GM23338 (cell line): ENCODE data around the gene TMEM163. TPM values are rescaled to one million over a fixed set of nuclear protein-coding genes. Genes with fewer than 3 reads are reported as not detected.

Experiments used
- ATAC-seq: fragments of 200-7000 bp; cut with Tn5 transposase; 3 replicates; pipeline ENCODE4 v1.9.1; 2020
- DNase-seq: peaks from one replicate; pipeline ENCODE4 v3.0.0-alpha.2; 2015; ENCODE audit warnings: low spot score
- H2AFZ ChIP-seq: fragments of 200-600 bp; sonication (generic); 2 replicates; pipeline ENCODE4 v1.8.0; 2016; ENCODE audit warnings: antibody characterized with exemption, mild to moderate bottlenecking, moderate library complexity
- H3F3A ChIP-seq: fragments of 200-600 bp; sonication (generic); replicated peaks from 2 replicates; pipeline ENCODE4 v1.8.0; 2017; ENCODE audit warnings: antibody characterized with exemption, mixed run types, low read depth
- H3K27ac ChIP-seq: fragments of 200-600 bp; sonication (generic); 2 replicates; pipeline ENCODE4 v1.6.1; 2016; ENCODE audit warnings: low read depth
- H3K27me3 ChIP-seq: fragments of 200-600 bp; sonication (generic); 2 replicates; pipeline ENCODE4 v1.8.0; 2016; ENCODE audit warnings: mild to moderate bottlenecking, mixed run types, moderate library complexity; ENCODE audit not compliant: insufficient read depth
- H3K36me3 ChIP-seq: fragments of 200-600 bp; sonication (generic); 2 replicates; pipeline ENCODE4 v1.8.0; 2016; ENCODE audit warnings: mild to moderate bottlenecking; ENCODE audit not compliant: insufficient read depth
- H3K4me1 ChIP-seq: fragments of 200-600 bp; sonication (generic); 2 replicates; pipeline ENCODE4 v1.8.0; 2016; ENCODE audit warnings: mild to moderate bottlenecking, moderate library complexity; ENCODE audit not compliant: insufficient read depth
- H3K4me2 ChIP-seq: fragments of 200-600 bp; sonication (generic); 2 replicates; pipeline ENCODE4 v1.7.1; 2017; ENCODE audit warnings: mixed run types
- H3K4me3 ChIP-seq: fragments of 200-600 bp; sonication (generic); 2 replicates; pipeline ENCODE4 v1.6.1; 2016; ENCODE audit warnings: mixed run types
- H3K79me2 ChIP-seq: fragments of 200-600 bp; sonication (generic); replicated peaks from 2 replicates; pipeline ENCODE4 v1.8.0; 2017; ENCODE audit warnings: mild to moderate bottlenecking; ENCODE audit not compliant: insufficient read depth
- H3K9me2 ChIP-seq: fragments of 200-600 bp; sonication (generic); 2 replicates; pipeline ENCODE4 v1.8.0; 2017; ENCODE audit not compliant: insufficient read depth
- H4K20me1 ChIP-seq: fragments of 200-600 bp; sonication (generic); replicated peaks from 2 replicates; pipeline ENCODE4 v1.8.0; 2017; ENCODE audit warnings: mild to moderate bottlenecking; ENCODE audit not compliant: insufficient read depth
- H3K27ac Mint-ChIP-seq: 2 replicates; pipeline ENCODE4 v1.8.0; 2020; ENCODE audit warnings: inconsistent platforms, mild to moderate bottlenecking, moderate library complexity, mixed read lengths
- H3K27me3 Mint-ChIP-seq: 3 replicates; pipeline ENCODE4 v1.8.0; 2022; ENCODE audit warnings: low read depth, mild to moderate bottlenecking, moderate library complexity, mixed read lengths, inconsistent platforms; ENCODE audit not compliant: insufficient read depth, poor library complexity
- H3K36me3 Mint-ChIP-seq: 3 replicates; pipeline ENCODE4 v1.8.0; 2021; ENCODE audit warnings: low read depth, mild to moderate bottlenecking, inconsistent platforms, moderate library complexity, mixed read lengths
- H3K4me1 Mint-ChIP-seq: 3 replicates; pipeline ENCODE4 v1.8.0; 2020; ENCODE audit warnings: mild to moderate bottlenecking, inconsistent platforms, mixed read lengths
- H3K4me3 Mint-ChIP-seq: 3 replicates; pipeline ENCODE4 v1.8.0; 2021; ENCODE audit warnings: moderate library complexity, mild to moderate bottlenecking, inconsistent platforms, mixed read lengths
- H3K9me3 Mint-ChIP-seq: 3 replicates; pipeline ENCODE4 v1.8.0; 2020; ENCODE audit warnings: moderate library complexity, mild to moderate bottlenecking, inconsistent platforms, mixed read lengths
- CREB1 ChIP-seq: fragments of 250-450 bp; sonication (Bioruptor Pico); IDR thresholded peaks from 2 replicates; pipeline ENCODE4 v1.5.0; 2020; ENCODE audit warnings: low read depth, mild to moderate bottlenecking, moderate library complexity
- CTCF ChIP-seq, 2 experiments: fragments of 200-600 bp in 1 of 2; sonication (generic) in 1 of 2; conservative IDR thresholded peaks; 2 replicates each; pipeline versions ENCODE4 v1.5.1 to v1.6.1; 2016 to 2017; ENCODE audit warnings: antibody characterized with exemption in 2 of 2, low read depth in 2 of 2, mild to moderate bottlenecking in 2 of 2, moderate library complexity in 1 of 2
- ETS1 ChIP-seq: IDR thresholded peaks from 2 replicates; pipeline ENCODE4 v1.6.1; 2016; ENCODE audit warnings: antibody characterized with exemption
- EZH2 ChIP-seq: fragments of 200-600 bp; sonication (generic); IDR thresholded peaks from one replicate; pipeline ENCODE4 v1.8.0; 2017; ENCODE audit warnings: antibody characterized with exemption, mild to moderate bottlenecking, low read depth; ENCODE audit not compliant: unreplicated experiment
- EZH2phosphoT487 ChIP-seq: fragments of 200-600 bp; sonication (generic); IDR thresholded peaks from one replicate; pipeline ENCODE4 v1.8.1; 2018; ENCODE audit warnings: antibody characterized with exemption; ENCODE audit not compliant: unreplicated experiment
- JUNB ChIP-seq: IDR thresholded peaks from one replicate; pipeline ENCODE4 v1.6.1; 2016; ENCODE audit warnings: antibody characterized with exemption; ENCODE audit not compliant: unreplicated experiment
- NANOG ChIP-seq: IDR thresholded peaks from 2 replicates; pipeline ENCODE4 v1.6.1; 2016; ENCODE audit warnings: antibody characterized with exemption, borderline replicate concordance
- POLR2AphosphoS5 ChIP-seq: IDR thresholded peaks from 2 replicates; pipeline ENCODE4 v1.6.1; 2016; ENCODE audit warnings: antibody characterized with exemption, low read depth
- REST ChIP-seq: IDR thresholded peaks from one replicate; pipeline ENCODE4 v1.6.1; 2018; ENCODE audit warnings: antibody characterized with exemption; ENCODE audit not compliant: unreplicated experiment
- STAT1 ChIP-seq: IDR thresholded peaks from one replicate; pipeline ENCODE4 v1.6.1; 2016; ENCODE audit warnings: antibody characterized with exemption; ENCODE audit not compliant: unreplicated experiment
- ZNF114 ChIP-seq: fragments of 250-450 bp; sonication (Bioruptor Pico); IDR thresholded peaks from 2 replicates; pipeline ENCODE4 v1.5.0; 2020; ENCODE audit warnings: mild to moderate bottlenecking, moderate library complexity
- ZNF331 ChIP-seq: fragments of 250-450 bp; sonication (Bioruptor Pico); IDR thresholded peaks from 2 replicates; pipeline ENCODE4 v1.5.0; 2020; ENCODE audit warnings: low read depth, mild to moderate bottlenecking, moderate library complexity
- ZNF462 ChIP-seq: fragments of 250-450 bp; sonication (Bioruptor Pico); IDR thresholded peaks from 2 replicates; pipeline ENCODE4 v1.5.0; 2020; ENCODE audit warnings: mild to moderate bottlenecking, moderate library complexity
- polyA plus RNA-seq: library from polyadenylated mRNA; unstranded; fragments of >200 nt; fragmentation: Nextera tagmentation; extraction: Ambion mirVana; gene quantifications from 2 replicates; pipeline ENCODE4 v1.2.1, GENCODE V29; 2016
- total RNA-seq: library from RNA; depleted of rRNA; stranded (reverse); fragments of >200 nt; shearing (Covaris generic); gene quantifications from 2 replicates; pipeline ENCODE4 v1.2.3, GENCODE V29; 2014

Gene TMEM163
- total and polyA plus RNA-seq, 2 experiments from 2014 or later = 1.1 to 1.8 TPM

GRCh38 chr2:134623796-134624195, 95.0 kb downstream of the TMEM163 start:
- no peaks in the 10 kb centered on the region for H4K20me1 ChIP-seq
- H3K36me3 Mint-ChIP-seq = peaks cover 5% of the 10 kb centered on the region; the same call in 2 of the 3 replicates
- no peaks in the 10 kb centered on the region for H3F3A ChIP-seq
- H3K4me1 Mint-ChIP-seq = no peaks in the 10 kb centered on the region
- H3K9me3 Mint-ChIP-seq = peaks cover 10% of the 10 kb centered on the region
- H3K27ac Mint-ChIP-seq = no peak overlapping the region
- H3K9me2 ChIP-seq = no peaks in the 10 kb centered on the region
- no peak overlapping the region for H2AFZ ChIP-seq
- peaks cover 2% of the 10 kb centered on the region for H3K27me3 Mint-ChIP-seq
- ATAC-seq (no peak), DNase-seq (no peak)
- H3K27ac ChIP-seq = no peak overlapping the region
- H3K27me3 ChIP-seq = no peaks in the 10 kb centered on the region
- H3K4me3 ChIP-seq = no peak overlapping the region
- no peaks in the 10 kb centered on the region for H3K36me3 ChIP-seq
- H3K4me1 ChIP-seq = no peaks in the 10 kb centered on the region
- H3K79me2 ChIP-seq = no peaks in the 10 kb centered on the region
- no peak overlapping the region for H3K4me2 ChIP-seq
- H3K4me3 Mint-ChIP-seq = no peak overlapping the region
- TF ChIP-seq ZNF114 = no peak
- TF ChIP-seq CREB1 = no peak
- no peak for TF ChIP-seq ZNF331 (CRISPR knock-in tag)
- no peak for TF ChIP-seq STAT1
- no peak for TF ChIP-seq CTCF (conservative IDR thresholded peaks at IDR 0.05; ENCODE audit: low read depth in 2 of 2)
- TF ChIP-seq EZH2phosphoT487 = no peak
- no peak for TF ChIP-seq ETS1
- no peak for TF ChIP-seq POLR2AphosphoS5
- no peak for TF ChIP-seq NANOG
- TF ChIP-seq ZNF462 = no peak
- TF ChIP-seq REST = no peak
- TF ChIP-seq EZH2 = no peak
- TF ChIP-seq JUNB = no peak
